SKM-1 treated with dmso at 0.1 percent for 144 hours (cell line): ENCODE measurements around the gene ATOSB.
"Not testable (repeated sequence)": the region's sequence is repeated elsewhere in the genome, so short reads cannot be mapped to it uniquely, and the experiment has no call there.

Experiments
- DNase-seq: peaks from one replicate; lab custom pipeline; 2025; ENCODE audit not compliant: unreplicated experiment; lab: John Stamatoyannopoulos, UW

ATOSB gene

GRCh38 chr9:35115680-35116538 is at the start of gene ATOSB:
TSS of gene ATOSB (minus strand) at chr9:35115862. CDS start at chr9:35108274, 7,588 bp downstream.
- DNase-seq, result peak; percentile 95

GRCh38 chr9:35164711-35165110 is 49.0 kb upstream of the ATOSB start:
- no peak for DNase-seq

GRCh38 chr9:35163413-35163812 is 47.8 kb upstream of the ATOSB start:
- no peak for DNase-seq

GRCh38 chr9:35162605-35163315 is 47.1 kb upstream of the ATOSB start:
- DNase-seq, result no peak

- peak; percentile 80 for DNase-seq
These were observed 46.3 kb upstream of the ATOSB start, which contains the start of gene UNC13B for GRCh38 chr9:35161713-35162604. TSS of gene UNC13B (plus strand) at chr9:35162009. CDS start at chr9:35162284, 275 bp downstream.

GRCh38 chr9:35158501-35159280 is 43.0 kb upstream of the ATOSB start:
- DNase-seq, result no peak

GRCh38 chr9:35157836-35158235 is 42.2 kb upstream of the ATOSB start:
- not testable (repeated sequence) for DNase-seq

GRCh38 chr9:35156781-35157180 is 41.1 kb upstream of the ATOSB start:
- DNase-seq, result no peak

GRCh38 chr9:35152926-35153325 is 37.3 kb upstream of the ATOSB start:
- DNase-seq, result no peak

GRCh38 chr9:35147941-35148563 is 32.4 kb upstream of the ATOSB start:
- not testable (repeated sequence) for DNase-seq

- DNase-seq, result no peak
These were observed 26.4 kb upstream of the ATOSB start for GRCh38 chr9:35142037-35142436.

GRCh38 chr9:35140093-35140492 is 24.4 kb upstream of the ATOSB start:
- no peak for DNase-seq

- no peak for DNase-seq
These were observed 21.2 kb upstream of the ATOSB start for GRCh38 chr9:35136866-35137265.

GRCh38 chr9:35135988-35136387 is 20.3 kb upstream of the ATOSB start:
- no peak for DNase-seq

GRCh38 chr9:35134920-35135319 is 19.3 kb upstream of the ATOSB start:
- DNase-seq, result no peak

GRCh38 chr9:35116898-35117551 is 1.4 kb upstream of the ATOSB start:
- DNase-seq, result peak; percentile 90

GRCh38 chr9:35116539-35116897 is 856 bp upstream of the ATOSB start:
- DNase-seq, result no peak

GRCh38 chr9:35114840-35115628 is 628 bp downstream of the ATOSB start:
- peak; percentile 83 for DNase-seq
